GM18498 (cell line): ENCODE results near the gene SLC35A5.
"Not testable (repeated sequence)": the region's sequence is repeated elsewhere in the genome, so short reads cannot be mapped to it uniquely, and the experiment has no call there.

Experiments
- ATAC-seq: cut with Tn5 transposase; IDR thresholded peaks from one replicate; pipeline ENCODE4 v1.9.1; 2021; ENCODE audit warnings: mild to moderate bottlenecking, moderate library complexity; ENCODE audit not compliant: unreplicated experiment

The SLC35A5 gene

GRCh38 chr3:112561734-112562529 lies at the start of gene SLC35A5, which contains the start of gene ATG3:
TSS of gene SLC35A5 (plus strand) at chr3:112562045. CDS start at chr3:112563404, 1,359 bp downstream.
TSS of gene ATG3 (minus strand) at chr3:112561962. CDS start at chr3:112561528, 434 bp downstream.
- peak; percentile 83 for ATAC-seq

- no peak for ATAC-seq
Observed at GRCh38 chr3:112512320-112512719, 49.5 kb upstream of the SLC35A5 start.

DNA sequence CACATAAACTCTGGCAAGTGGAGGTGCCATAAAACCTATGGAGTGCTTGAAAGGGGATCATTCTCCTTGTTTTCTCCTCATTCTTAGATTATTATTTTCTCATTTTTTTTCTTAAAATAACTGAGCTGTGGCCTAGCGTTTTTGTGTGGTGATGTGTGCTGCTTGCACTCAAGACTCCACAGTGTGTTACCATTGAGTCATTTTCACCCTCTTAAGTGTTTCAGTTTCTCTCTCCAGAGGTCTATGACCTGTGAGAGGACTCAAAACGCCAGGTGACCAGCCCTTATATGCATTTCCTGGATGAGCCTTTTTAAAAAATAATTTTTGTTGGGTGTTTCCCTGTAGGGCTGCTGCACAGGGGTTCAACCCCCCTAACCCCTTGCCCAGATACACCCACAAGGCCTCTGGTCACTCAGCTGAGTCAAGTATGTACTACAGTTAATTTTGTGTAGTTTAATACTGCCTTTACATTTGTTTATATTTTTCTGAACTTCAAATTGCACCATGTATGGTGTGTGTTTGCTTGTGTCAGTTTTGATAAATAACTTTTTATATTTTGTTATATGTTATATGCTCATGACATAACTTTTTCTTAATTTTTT lies 47.2 kb upstream of the SLC35A5 start:
- peak; percentile 99 for ATAC-seq

DNA sequence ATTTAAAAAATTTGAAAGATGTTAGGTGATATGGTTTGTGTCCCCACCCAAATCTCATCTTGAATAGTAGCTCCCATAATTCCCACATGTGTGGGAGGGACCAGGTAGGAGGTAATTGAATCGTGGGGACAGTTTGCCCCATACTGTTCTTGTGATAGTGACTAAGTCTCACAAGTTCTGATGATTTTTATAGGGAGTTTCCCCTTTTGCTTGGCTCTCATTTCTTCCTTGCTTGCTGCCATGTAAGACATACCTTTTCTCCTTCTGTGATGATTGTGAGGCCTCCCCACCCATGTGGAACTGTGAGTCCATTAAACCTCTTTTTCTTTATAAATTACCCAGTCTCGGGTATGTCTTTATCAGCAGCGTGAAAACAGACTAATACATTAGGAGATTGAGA lies 42.9 kb upstream of the SLC35A5 start:
- ATAC-seq = not testable (repeated sequence)

DNA sequence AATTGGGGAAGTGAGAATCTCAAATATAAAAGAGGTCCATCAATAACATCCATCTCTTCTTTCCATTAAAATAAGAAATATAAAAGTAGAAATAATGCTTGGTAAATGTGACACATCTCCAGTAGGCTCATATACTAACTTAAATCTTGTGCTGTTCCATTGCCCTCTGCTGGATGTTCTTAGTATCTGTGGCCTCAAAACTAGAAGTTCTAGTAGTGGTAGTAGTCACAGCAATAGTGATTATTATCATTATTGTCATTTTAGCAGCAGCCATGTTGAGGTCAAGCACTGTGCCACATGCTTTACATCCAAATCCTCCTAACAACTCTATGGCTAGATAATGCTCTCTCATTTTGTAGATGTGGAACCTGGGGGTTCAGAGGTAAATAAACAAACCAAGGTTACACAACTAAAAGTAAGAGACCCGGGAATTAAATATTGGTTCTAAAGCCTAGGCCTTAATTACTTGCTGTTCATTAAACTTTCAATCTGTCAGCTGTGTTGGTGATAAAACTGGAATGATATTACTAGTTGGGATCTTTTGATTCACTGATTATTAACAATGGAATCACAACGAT lies 42.3 kb upstream of the SLC35A5 start:
- peak; percentile 57 for ATAC-seq

- ATAC-seq = not testable (repeated sequence)
Observed at GRCh38 chr3:112524127-112524526, 37.7 kb upstream of the SLC35A5 start.

GRCh38 chr3:112530573-112530972 lies 31.3 kb upstream of the SLC35A5 start:
- no peak for ATAC-seq

DNA sequence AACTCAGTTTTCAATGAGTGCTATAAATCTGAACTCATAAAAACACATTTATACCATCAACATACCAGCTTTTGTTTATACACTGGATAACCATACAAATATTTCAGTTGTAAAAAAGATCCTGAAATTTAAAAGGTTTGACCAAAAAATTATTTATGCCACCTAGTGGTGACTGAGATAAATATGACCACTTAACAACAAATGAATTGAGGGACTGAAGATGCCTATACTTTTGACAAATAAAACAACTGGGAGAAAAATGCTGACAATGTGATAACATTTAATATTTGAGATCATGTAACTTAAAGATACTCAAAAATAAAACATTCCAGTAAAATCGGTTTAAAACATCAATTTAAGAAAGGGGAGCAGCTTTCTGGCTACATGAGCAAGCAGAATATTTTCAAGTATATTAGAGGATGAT lies 30.5 kb upstream of the SLC35A5 start:
- ATAC-seq = no peak

DNA sequence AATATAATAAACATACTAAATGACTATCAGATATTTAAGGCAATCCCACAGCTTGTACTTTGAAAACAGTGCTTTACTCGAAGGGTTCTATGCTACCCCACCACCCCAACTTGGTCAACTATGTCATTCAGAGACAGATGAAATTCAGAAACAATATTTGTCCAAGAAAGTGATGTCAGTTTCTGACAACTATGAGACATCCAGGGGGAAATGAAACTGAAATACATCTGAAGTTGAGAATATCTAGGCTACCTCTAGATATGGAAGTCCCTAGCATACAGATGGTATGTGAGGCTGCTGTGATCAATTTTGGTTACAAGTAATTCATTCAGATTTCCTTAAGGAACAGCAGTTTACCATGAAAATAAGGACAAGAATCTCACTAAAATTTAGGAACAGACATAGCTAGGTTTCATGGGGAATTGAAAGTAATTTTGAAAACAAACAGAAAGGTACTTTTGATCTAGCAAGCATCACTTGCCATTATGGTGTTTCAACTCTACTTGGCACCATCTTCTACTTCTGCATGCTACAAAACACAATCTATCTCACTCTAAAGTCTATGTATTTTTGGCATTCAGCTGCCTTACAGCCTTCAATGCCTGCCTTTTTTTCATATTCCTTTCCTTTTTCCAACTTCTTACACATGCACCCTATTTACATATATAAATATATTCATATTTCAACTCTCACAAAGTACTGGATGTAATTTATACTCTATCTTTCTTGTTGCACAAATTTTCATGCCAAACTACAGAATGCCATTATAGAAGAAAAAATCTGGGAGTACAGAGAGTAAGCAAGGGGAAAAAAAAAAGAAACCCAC lies 21.8 kb upstream of the SLC35A5 start:
- ATAC-seq = peak; percentile 93

DNA sequence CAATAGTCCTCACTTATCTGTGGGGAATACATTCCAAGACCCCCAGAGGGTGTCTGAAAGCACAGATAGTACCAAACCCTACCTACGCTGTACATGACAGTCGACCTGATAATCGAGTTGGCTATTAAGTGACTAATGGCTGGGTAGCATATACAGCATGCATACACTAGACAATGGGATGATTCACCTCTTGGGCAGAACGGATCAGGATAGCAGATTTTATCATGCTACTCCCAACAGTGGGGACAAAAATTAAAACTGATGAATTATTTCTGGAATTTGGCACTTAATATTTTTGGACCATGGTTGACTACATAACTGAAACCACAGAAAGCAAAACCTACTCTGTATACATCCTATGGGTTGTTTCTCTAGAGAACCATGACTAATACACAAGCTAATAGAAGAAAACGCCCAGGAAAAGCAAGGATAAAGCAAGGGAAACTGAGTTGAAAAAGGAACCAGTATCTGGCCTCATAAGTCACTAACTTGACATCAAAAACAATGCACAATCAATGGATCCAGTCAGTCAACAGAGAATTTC lies 15.6 kb upstream of the SLC35A5 start:
- no peak for ATAC-seq

GRCh38 chr3:112550859-112551258 lies 11.0 kb upstream of the SLC35A5 start:
- ATAC-seq = no peak

GRCh38 chr3:112555535-112556170 lies 6.2 kb upstream of the SLC35A5 start:
- ATAC-seq = no peak

GRCh38 chr3:112557976-112558375 lies 3.9 kb upstream of the SLC35A5 start:
- ATAC-seq = no peak

GRCh38 chr3:112560307-112560706 lies 1.5 kb upstream of the SLC35A5 start:
- ATAC-seq = no peak

DNA sequence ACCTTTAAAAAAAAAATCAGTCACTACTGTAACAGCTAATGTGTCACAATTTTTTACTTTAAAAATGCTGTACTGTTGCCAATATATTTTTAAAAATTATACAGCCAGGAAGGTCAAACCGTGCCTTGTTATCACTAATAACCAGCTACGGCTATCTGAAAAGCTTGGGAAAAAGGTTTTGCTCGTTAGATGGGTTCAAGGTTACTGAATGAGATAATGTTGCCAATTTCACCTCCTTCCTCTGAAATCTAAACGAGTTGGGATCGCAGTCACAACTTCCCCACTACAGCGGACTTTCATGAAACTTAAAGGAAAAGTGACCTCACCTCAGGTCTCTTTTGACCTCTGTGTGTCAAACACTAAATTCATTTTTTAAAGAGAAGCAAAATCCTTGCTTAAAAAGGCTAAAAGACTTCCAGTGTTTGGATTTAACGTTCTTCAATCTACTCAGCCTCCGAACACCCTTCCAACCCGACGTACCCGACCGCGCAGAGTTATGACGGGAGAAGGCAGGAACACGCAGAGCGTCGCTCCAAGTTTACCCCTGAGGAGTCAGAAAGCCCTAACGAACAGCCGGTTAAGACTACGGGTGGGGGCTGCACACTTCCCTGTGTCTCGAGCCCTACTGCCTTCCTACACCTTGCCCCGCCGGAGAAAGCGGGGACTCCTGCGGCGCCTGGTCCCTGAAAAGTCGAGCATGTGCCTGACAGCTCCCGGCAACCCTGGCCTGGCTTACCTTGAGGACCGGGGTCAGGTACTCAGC lies 943 bp upstream of the SLC35A5 start:
- peak; percentile 27 for ATAC-seq

- ATAC-seq = peak; percentile 55
Observed at GRCh38 chr3:112561484-112561733, 436 bp upstream of the SLC35A5 start.

DNA sequence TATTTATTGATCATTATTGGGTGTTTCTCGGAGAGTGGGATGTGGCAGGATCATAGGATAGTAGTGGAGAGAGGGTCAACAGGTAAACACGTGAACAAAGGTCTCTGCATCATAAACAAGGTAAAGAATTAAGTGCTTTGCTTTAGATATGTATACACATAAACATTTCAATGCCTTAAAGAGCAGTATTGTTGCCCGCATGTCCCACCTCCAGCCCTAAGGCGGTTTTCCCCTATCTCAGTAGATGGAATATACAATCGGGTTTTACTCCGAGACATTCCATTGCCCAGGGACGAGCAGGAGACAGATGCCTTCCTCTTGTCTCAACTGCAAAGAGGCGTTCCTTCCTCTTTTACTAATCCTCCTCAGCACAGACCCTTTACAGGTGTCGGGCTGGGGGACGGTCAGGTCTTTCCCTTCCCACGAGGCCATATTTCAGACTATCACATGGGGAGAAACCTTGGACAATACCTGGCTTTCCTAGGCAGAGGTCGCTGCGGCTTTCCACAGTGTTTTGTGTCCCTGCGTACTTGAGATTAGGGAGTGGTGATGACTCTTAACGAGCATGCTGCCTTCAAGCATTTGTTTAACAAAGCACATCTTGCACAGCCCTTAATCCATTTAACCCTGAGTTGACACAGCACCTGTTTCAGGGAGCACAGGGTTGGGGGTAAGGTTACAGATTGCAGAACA lies 2.5 kb downstream of the SLC35A5 start:
- ATAC-seq = not testable (repeated sequence)

DNA sequence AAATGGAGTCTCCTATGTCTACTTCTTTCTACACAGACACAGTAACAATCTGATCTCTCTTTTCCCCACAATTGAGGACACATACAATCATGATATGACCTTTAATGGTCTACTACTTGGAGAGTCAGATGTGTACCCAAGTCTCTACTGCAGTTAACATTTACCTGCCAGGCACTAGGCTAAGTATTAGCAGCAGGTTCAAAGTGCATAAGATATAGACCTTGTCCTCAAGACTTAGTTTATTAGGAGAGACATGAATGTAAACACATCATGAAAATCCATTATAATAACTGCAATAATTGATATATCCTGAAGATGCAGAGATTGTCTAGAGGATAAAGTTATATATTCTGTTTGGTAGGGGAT lies 3.1 kb downstream of the SLC35A5 start:
- no peak for ATAC-seq

DNA sequence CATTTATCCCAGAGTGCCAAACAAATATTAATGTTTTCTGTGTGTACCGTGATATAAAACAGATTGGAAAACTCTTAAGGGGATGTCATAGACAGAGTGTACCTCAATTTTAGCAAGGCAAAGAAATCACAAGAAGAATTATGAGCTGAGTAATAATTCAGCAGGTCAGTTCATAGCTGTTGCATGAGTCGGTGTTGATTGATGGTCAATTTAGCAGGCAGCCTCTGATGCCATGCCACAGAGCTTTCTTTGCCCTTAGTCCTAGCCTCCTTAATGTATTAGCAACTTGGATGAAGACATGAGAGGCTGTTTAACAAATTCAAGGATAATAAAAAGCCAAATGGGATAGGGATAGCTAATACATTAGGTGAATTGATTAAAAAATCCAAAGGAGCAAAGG lies 6.8 kb downstream of the SLC35A5 start:
- ATAC-seq = no peak
